HG03175 (cell line): ENCODE data around the gene MAPK10.

Experiments used
- ATAC-seq: cut with Tn5 transposase; IDR thresholded peaks from one replicate; pipeline ENCODE4 v1.9.1; 2021; ENCODE audit warnings: mild to moderate bottlenecking, moderate library complexity; ENCODE audit not compliant: unreplicated experiment

Gene MAPK10

DNA sequence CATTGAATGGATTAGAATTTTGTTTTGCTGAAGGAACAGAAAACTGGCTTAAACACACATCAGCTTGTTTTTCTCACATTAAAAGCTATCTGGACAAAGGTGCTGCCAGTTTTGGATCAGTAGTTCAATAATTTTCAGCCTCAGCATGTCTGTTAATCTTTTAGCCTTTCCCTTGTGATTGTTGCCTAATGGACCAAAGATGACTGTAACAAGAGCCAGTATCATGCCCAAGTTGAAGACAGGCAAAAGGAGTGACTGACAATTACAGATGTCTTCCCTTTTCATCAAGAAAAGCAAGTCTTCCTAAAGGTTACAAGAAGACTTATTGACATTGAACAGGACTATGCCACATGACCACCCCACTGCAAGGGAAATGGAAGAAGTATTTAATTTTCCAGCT, 419.7 kb downstream of the MAPK10 start:
- ATAC-seq: no peak
